ENCODE data around the gene AMH.
A peak's percentile ranks its signal among the peaks of the same experiment; 100 is the strongest.
"Not testable (repeated sequence)": the region's sequence is repeated elsewhere in the genome, so short reads cannot be mapped to it uniquely, and the experiment has no call there.

Gene AMH

GRCh38 chr19:2249010-2249866 lies at the start of gene AMH:
AMH (plus strand) TSS chr19:2249323; CDS start chr19:2249333, 10 bp downstream.
- DNase-seq (ENCODE audit: low spot score) = no peak

GRCh38 chr19:2199861-2200623 lies 49.1 kb upstream of the AMH start:
- DNase-seq (ENCODE audit: low spot score) = no peak

- DNase-seq (ENCODE audit: low spot score) = not testable (repeated sequence)
Measured at GRCh38 chr19:2200624-2201294, 48.4 kb upstream of the AMH start.

GRCh38 chr19:2201473-2202148 lies 47.5 kb upstream of the AMH start:
- DNase-seq (ENCODE audit: low spot score) = no peak

GRCh38 chr19:2202366-2202765 lies 46.8 kb upstream of the AMH start:
- DNase-seq (ENCODE audit: low spot score) = peak; percentile 50

GRCh38 chr19:2207008-2207407 lies 42.1 kb upstream of the AMH start:
- no peak for DNase-seq (ENCODE audit: low spot score)

GRCh38 chr19:2207991-2208860 lies 40.9 kb upstream of the AMH start:
- no peak for DNase-seq (ENCODE audit: low spot score)

- DNase-seq (ENCODE audit: low spot score) = no peak
Measured at GRCh38 chr19:2208975-2209374, 40.1 kb upstream of the AMH start.

- DNase-seq (ENCODE audit: low spot score) = no peak
Measured at GRCh38 chr19:2209408-2209807, 39.7 kb upstream of the AMH start.

- DNase-seq (ENCODE audit: low spot score) = no peak
Measured at GRCh38 chr19:2210206-2210605, 38.9 kb upstream of the AMH start.

- DNase-seq (ENCODE audit: low spot score) = no peak
Measured at GRCh38 chr19:2210987-2211740, 38.0 kb upstream of the AMH start.

- DNase-seq (ENCODE audit: low spot score) = no peak
Measured at GRCh38 chr19:2212861-2213711, 36.0 kb upstream of the AMH start.

GRCh38 chr19:2213799-2214198 lies 35.3 kb upstream of the AMH start:
- DNase-seq (ENCODE audit: low spot score) = no peak

GRCh38 chr19:2214251-2214650 lies 34.9 kb upstream of the AMH start:
- no peak for DNase-seq (ENCODE audit: low spot score)

- DNase-seq (ENCODE audit: low spot score) = peak; percentile 80
Measured at GRCh38 chr19:2215281-2215751, 33.8 kb upstream of the AMH start.

GRCh38 chr19:2216361-2217225 lies 32.5 kb upstream of the AMH start:
- no peak for DNase-seq (ENCODE audit: low spot score)

- DNase-seq (ENCODE audit: low spot score) = no peak
Measured at GRCh38 chr19:2217591-2217990, 31.5 kb upstream of the AMH start.

GRCh38 chr19:2219726-2220125 lies 29.4 kb upstream of the AMH start:
- no peak for DNase-seq (ENCODE audit: low spot score)
